ENCODE results near the gene ZNF543.

Gene ZNF543

DNA sequence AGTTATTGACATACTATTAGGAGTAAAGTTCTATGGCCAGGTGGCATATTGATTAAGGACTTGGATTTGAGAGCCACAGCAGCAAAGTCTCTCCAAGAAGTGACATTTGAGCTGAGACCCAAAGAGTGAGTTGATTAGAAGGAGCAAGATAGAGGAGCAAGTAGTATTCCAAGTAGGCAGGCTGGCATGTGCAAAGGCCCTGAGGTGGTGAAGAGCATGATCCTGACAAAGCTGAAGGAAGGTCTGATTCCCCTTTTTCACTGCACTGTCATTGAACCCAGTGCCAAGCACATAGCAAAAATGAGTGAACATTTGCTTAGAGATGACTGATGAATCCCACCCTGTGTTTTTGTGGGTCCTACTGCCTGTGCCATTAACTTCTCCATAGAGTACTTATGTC is 4.7 kb downstream of the ZNF543 start:
- H3K9me3 ChIP-seq (ENCODE audit: severe bottlenecking), result no peaks in the 10 kb centered on the region
- H3K36me3 ChIP-seq, result peaks cover 60% of the 10 kb centered on the region
- TF ChIP-seq, protein P1, sequence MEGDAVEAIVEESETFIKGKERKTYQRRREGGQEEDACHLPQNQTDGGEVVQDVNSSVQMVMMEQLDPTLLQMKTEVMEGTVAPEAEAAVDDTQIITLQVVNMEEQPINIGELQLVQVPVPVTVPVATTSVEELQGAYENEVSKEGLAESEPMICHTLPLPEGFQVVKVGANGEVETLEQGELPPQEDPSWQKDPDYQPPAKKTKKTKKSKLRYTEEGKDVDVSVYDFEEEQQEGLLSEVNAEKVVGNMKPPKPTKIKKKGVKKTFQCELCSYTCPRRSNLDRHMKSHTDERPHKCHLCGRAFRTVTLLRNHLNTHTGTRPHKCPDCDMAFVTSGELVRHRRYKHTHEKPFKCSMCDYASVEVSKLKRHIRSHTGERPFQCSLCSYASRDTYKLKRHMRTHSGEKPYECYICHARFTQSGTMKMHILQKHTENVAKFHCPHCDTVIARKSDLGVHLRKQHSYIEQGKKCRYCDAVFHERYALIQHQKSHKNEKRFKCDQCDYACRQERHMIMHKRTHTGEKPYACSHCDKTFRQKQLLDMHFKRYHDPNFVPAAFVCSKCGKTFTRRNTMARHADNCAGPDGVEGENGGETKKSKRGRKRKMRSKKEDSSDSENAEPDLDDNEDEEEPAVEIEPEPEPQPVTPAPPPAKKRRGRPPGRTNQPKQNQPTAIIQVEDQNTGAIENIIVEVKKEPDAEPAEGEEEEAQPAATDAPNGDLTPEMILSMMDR (IDR thresholded peaks at IDR 0.05; ENCODE audit: low read depth, low read length), result no peak
- no peak overlapping the region for H3K27ac ChIP-seq
- H3K27me3 ChIP-seq (ENCODE audit: insufficient read depth, low read depth, severe bottlenecking), result no peaks in the 10 kb centered on the region
- H3K4me3 ChIP-seq (ENCODE audit: low read depth, low read length), result no peak overlapping the region
- DNase-seq, result no peak

DNA sequence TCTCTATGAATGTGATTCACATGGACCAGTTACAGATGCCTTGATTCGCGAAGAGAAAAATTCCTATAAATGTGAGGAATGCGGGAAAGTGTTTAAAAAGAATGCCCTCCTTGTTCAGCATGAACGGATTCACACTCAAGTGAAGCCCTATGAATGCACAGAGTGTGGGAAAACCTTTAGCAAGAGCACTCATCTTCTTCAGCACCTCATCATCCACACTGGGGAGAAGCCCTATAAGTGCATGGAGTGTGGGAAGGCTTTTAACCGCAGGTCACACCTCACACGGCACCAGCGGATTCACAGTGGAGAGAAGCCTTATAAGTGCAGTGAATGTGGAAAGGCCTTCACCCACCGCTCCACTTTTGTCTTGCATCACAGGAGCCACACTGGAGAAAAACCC is 7.7 kb downstream of the ZNF543 start:
- Histone ChIP-seq H3K27me3 (ENCODE audit: insufficient read depth, low read depth, severe bottlenecking) (no peaks in the 10 kb centered on the region), H3K4me3 (ENCODE audit: low read depth, low read length) (no peak overlapping the region), H3K27ac (no peak overlapping the region), H3K9me3 (ENCODE audit: severe bottlenecking) (no peaks in the 10 kb centered on the region), H3K36me3 (peaks cover 61% of the 10 kb centered on the region)
- DNase-seq, result no peak
- TF ChIP-seq, protein P1 (IDR thresholded peaks at IDR 0.05; ENCODE audit: low read depth, low read length), result no peak

DNA sequence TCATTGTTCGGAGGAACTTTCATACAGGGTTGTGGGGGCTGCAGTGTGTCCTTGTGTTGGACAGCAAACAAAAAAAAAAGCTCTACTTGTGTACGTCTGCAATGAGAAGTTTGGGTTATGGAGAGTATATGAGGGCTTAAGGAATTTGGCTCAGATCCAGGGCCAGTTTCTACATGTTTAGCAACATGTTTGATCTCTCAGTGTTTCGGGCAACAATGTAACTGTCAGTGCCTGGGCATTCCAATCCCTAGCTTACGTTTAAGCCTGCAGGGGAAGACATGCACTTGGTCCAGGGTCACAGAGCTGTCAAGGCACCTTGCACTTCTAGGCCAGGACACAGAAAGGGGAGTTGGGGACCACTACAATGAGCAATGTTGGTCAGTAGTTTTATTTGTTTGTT is 13.9 kb downstream of the ZNF543 start:
- H3K4me3 ChIP-seq (ENCODE audit: low read depth, low read length), result no peak overlapping the region
- no peak overlapping the region for H3K27ac ChIP-seq
- peaks cover 9% of the 10 kb centered on the region for H3K36me3 ChIP-seq
- no peaks in the 10 kb centered on the region for H3K27me3 ChIP-seq (ENCODE audit: insufficient read depth, low read depth, severe bottlenecking)
- TF ChIP-seq, protein P1 (IDR thresholded peaks at IDR 0.05; ENCODE audit: low read depth, low read length), result no peak
- H3K9me3 ChIP-seq (ENCODE audit: severe bottlenecking), result no peaks in the 10 kb centered on the region
- DNase-seq, result no peak

DNA sequence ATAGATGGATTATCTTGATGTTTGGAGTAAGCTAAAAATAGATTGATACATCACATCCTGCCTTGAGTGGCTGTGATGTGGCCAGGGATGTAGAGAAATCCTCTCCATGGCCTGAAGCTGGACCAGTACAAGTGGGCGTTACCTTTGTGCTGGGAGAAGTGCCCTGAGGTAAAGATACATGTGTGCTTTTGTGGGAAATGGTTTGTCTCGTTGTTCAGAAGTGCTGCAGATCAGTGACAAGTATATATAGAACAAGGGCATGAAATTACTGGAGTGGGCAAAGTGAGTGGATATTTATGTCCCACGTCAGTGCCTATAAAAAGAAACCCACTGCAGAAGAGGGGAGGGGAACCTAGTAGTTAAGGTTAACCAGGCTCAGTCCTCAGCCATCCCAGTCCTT is 18.6 kb downstream of the ZNF543 start:
- no peaks in the 10 kb centered on the region for H3K36me3 ChIP-seq
- H3K9me3 ChIP-seq (ENCODE audit: severe bottlenecking), result no peaks in the 10 kb centered on the region
- TF ChIP-seq, protein P1 (IDR thresholded peaks at IDR 0.05; ENCODE audit: low read depth, low read length), result no peak
- H3K27ac ChIP-seq, result no peak overlapping the region
- no peaks in the 10 kb centered on the region for H3K27me3 ChIP-seq (ENCODE audit: insufficient read depth, low read depth, severe bottlenecking)
- no peak for DNase-seq
- no peak overlapping the region for H3K4me3 ChIP-seq (ENCODE audit: low read depth, low read length)

DNA sequence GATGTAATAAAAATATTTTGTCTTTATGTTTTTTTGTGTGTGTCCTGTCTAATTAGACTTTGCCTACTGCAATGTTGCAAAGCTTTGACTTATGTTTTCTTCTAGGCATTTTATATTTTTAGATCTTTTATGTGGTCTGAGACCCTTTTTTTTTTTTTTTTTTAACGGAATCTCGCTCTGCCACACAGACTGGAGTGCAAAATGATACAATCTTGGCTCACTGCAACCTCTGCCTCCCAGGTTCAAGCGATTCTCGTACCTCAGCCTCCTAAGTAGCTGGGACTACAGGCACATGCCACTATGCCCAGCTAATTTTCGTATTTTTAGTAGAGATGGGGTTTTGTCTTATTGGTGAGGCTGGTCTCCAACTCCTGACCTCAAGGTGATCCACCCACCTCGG is 22.3 kb downstream of the ZNF543 start:
- Histone ChIP-seq H3K4me3 (ENCODE audit: low read depth, low read length) (no peak overlapping the region), H3K27me3 (ENCODE audit: insufficient read depth, low read depth, severe bottlenecking) (no peaks in the 10 kb centered on the region), H3K27ac (no peak overlapping the region), H3K36me3 (no peaks in the 10 kb centered on the region), H3K9me3 (ENCODE audit: severe bottlenecking) (no peaks in the 10 kb centered on the region)
- no peak for DNase-seq
- TF ChIP-seq, protein P1 (IDR thresholded peaks at IDR 0.05; ENCODE audit: low read depth, low read length), result no peak

DNA sequence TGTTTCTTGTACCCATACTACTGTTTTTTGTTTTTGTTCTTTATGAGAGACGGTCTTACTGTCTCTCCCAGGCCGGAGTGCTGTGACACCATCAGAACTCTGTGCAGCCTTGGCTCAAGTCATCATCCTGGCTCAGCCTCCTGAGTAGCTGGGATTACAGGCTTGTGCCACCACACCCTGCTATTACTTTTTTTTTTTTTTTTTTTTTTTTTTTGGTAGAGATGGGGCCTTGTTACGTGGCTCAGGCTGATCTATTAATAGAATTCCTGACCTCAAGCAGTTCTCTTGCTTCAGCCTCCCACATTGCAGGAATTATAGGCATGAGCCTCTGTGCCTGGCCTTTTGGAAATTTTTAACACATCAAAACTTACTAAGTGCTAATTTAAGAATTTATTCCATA is 27.9 kb downstream of the ZNF543 start:
- TF ChIP-seq, protein P1 (IDR thresholded peaks at IDR 0.05; ENCODE audit: low read depth, low read length), result no peak
- H3K27me3 ChIP-seq (ENCODE audit: insufficient read depth, low read depth, severe bottlenecking), result no peaks in the 10 kb centered on the region
- H3K27ac ChIP-seq, result no peak overlapping the region
- DNase-seq, result peak; percentile 10
- H3K36me3 ChIP-seq, result peaks cover 2% of the 10 kb centered on the region
- H3K4me3 ChIP-seq (ENCODE audit: low read depth, low read length), result no peak overlapping the region
- no peaks in the 10 kb centered on the region for H3K9me3 ChIP-seq (ENCODE audit: severe bottlenecking)

Data from WERI-Rb-1 (cell line).